Osteoblast (primary cell): Measurements from ENCODE around the gene SOX6. TPM values are rescaled to one million over a fixed set of nuclear protein-coding genes. Genes with fewer than 3 reads are reported as not detected.
A peak's percentile ranks its signal among the peaks of the same experiment; 100 is the strongest.

Source experiments
- DNase-seq: peaks from one replicate; pipeline ENCODE4 v3.0.0; 2011; ENCODE audit warnings: low spot score, mixed read lengths; ENCODE audit not compliant: insufficient read length; ENCODE audit errors: missing footprints
- H2AFZ ChIP-seq: 2 replicates; pipeline ENCODE4 v1.6.0; 2011; ENCODE audit warnings: mild to moderate bottlenecking, low read length
- H3K27ac ChIP-seq: 2 replicates; pipeline ENCODE4 v1.5.1; 2011; ENCODE audit warnings: mild to moderate bottlenecking, low read depth, low read length, moderate library complexity
- H3K27me3 ChIP-seq: 2 replicates; pipeline ENCODE4 v1.6.0; 2012; ENCODE audit warnings: mild to moderate bottlenecking, control low read depth, inconsistent platforms, low read length, moderate library complexity; ENCODE audit not compliant: insufficient read depth
- H3K36me3 ChIP-seq: 2 replicates; pipeline ENCODE4 v1.5.1; 2011; ENCODE audit warnings: mild to moderate bottlenecking, low read length, control low read depth, moderate library complexity; ENCODE audit not compliant: insufficient read depth
- H3K4me1 ChIP-seq: 2 replicates; pipeline ENCODE4 v1.5.1; 2011; ENCODE audit warnings: mild to moderate bottlenecking, low read length, control low read depth, moderate library complexity; ENCODE audit not compliant: insufficient read depth
- H3K4me2 ChIP-seq: 2 replicates; pipeline ENCODE4 v1.6.0; 2011; ENCODE audit warnings: mild to moderate bottlenecking, low read length; ENCODE audit not compliant: insufficient read depth
- H3K4me3 ChIP-seq: fragments of 200-600 bp; sonication (generic); 3 replicates; pipeline ENCODE4 v1.5.1; 2012; ENCODE audit warnings: mild to moderate bottlenecking, low read length, inconsistent platforms; ENCODE audit not compliant: insufficient read depth
- H3K79me2 ChIP-seq: 2 replicates; pipeline ENCODE4 v1.6.0; 2012; ENCODE audit warnings: mild to moderate bottlenecking, low read length, control low read depth, inconsistent platforms; ENCODE audit not compliant: insufficient read depth
- H3K9me3 ChIP-seq: 2 replicates; pipeline ENCODE4 v1.5.1; 2011; ENCODE audit warnings: low read depth, low read length, control low read depth
- H4K20me1 ChIP-seq: 2 replicates; pipeline ENCODE4 v1.6.0; 2012; ENCODE audit warnings: mild to moderate bottlenecking, low read length, control low read depth; ENCODE audit not compliant: insufficient read depth
- CTCF ChIP-seq: IDR thresholded peaks from 2 replicates; pipeline ENCODE4 v1.5.1; 2011; ENCODE audit warnings: mild to moderate bottlenecking, low read depth, low read length, moderate library complexity; ENCODE audit errors: extremely low read depth
- total RNA-seq: library from RNA; depleted of rRNA; stranded (reverse); fragments of >200 nt; gene quantifications from 2 replicates; pipeline ENCODE4 v1.2.3, GENCODE V29; 2012

SOX6 gene
- total RNA-seq, 1 donor: 3.3 TPM

- Histone ChIP-seq H3K9me3 (no peaks in the 10 kb centered on the region), H3K27me3 (no peaks in the 10 kb centered on the region), H3K36me3 (no peaks in the 10 kb centered on the region), H2AFZ (peak overlapping the region; percentile 11), H3K79me2 (no peaks in the 10 kb centered on the region), H4K20me1 (no peaks in the 10 kb centered on the region), H3K4me3 (no peak overlapping the region), H3K27ac (no peak overlapping the region), H3K4me2 (no peak overlapping the region), H3K4me1 (peaks cover 30% of the 10 kb centered on the region)
- DNase-seq: no peak
- TF ChIP-seq CTCF: no peak
Observed at GRCh38 chr11:15971215-15971546, 385.2 kb downstream of the SOX6 start.

- H3K79me2 ChIP-seq: no peaks in the 10 kb centered on the region
- H3K9me3 ChIP-seq: no peaks in the 10 kb centered on the region
- DNase-seq: no peak
- H3K27me3 ChIP-seq: no peaks in the 10 kb centered on the region
- TF ChIP-seq CTCF: no peak
- no peak overlapping the region for H3K4me3 ChIP-seq
- peak overlapping the region; percentile 11 for H2AFZ ChIP-seq
- H3K4me2 ChIP-seq: peak overlapping the region; percentile 65
- peaks cover 26% of the 10 kb centered on the region for H3K4me1 ChIP-seq
- peak overlapping the region; percentile 92 for H3K27ac ChIP-seq
- H4K20me1 ChIP-seq: no peaks in the 10 kb centered on the region
- H3K36me3 ChIP-seq: no peaks in the 10 kb centered on the region
Observed at GRCh38 chr11:15970506-15971214, 385.7 kb downstream of the SOX6 start.

- Histone ChIP-seq H3K9me3 (no peaks in the 10 kb centered on the region), H3K27me3 (no peaks in the 10 kb centered on the region), H2AFZ (peak overlapping the region; percentile 27), H4K20me1 (no peaks in the 10 kb centered on the region), H3K4me2 (peak overlapping the region; percentile 65), H3K4me1 (peaks cover 26% of the 10 kb centered on the region), H3K27ac (peak overlapping the region; percentile 92), H3K4me3 (peak overlapping the region; percentile 36), H3K36me3 (no peaks in the 10 kb centered on the region), H3K79me2 (no peaks in the 10 kb centered on the region)
- no peak for DNase-seq
- TF ChIP-seq CTCF: no peak
Observed at GRCh38 chr11:15969701-15970329, 386.5 kb downstream of the SOX6 start.

GRCh38 chr11:15969281-15969680, 387.1 kb downstream of the SOX6 start:
- peak overlapping the region; percentile 90 for H2AFZ ChIP-seq
- no peaks in the 10 kb centered on the region for H3K27me3 ChIP-seq
- H3K79me2 ChIP-seq: no peaks in the 10 kb centered on the region
- no peaks in the 10 kb centered on the region for H4K20me1 ChIP-seq
- no peak for TF ChIP-seq CTCF
- DNase-seq: no peak
- H3K9me3 ChIP-seq: no peaks in the 10 kb centered on the region
- H3K4me2 ChIP-seq: peak overlapping the region; percentile 65
- no peaks in the 10 kb centered on the region for H3K36me3 ChIP-seq
- peak overlapping the region; percentile 36 for H3K4me3 ChIP-seq
- H3K27ac ChIP-seq: peak overlapping the region; percentile 92
- H3K4me1 ChIP-seq: peaks cover 26% of the 10 kb centered on the region
